Stomach smooth muscle (tissue), 2 donors: Measurements from ENCODE around the gene DNAAF5.

Experiments used
- H3K27ac ChIP-seq: one replicate; pipeline ENCODE4 v1.7.0; 2013; ENCODE audit warnings: mild to moderate bottlenecking, low read length, inconsistent platforms
- H3K27me3 ChIP-seq, 2 donors: one replicate each; pipeline ENCODE4 v1.7.0; 2013; ENCODE audit warnings: low read length in 2 of 2; ENCODE audit not compliant: insufficient read depth in 2 of 2, control insufficient read depth in 1 of 2
- H3K36me3 ChIP-seq, 2 donors: one replicate each; pipeline ENCODE4 v1.7.0; 2013; ENCODE audit warnings: low read length in 2 of 2; ENCODE audit not compliant: control insufficient read depth in 2 of 2, insufficient read depth in 2 of 2
- H3K4me1 ChIP-seq: one replicate; pipeline ENCODE4 v1.7.0; 2013; ENCODE audit warnings: low read length; ENCODE audit not compliant: control insufficient read depth, insufficient read depth
- H3K4me3 ChIP-seq, 2 donors: one replicate each; pipeline ENCODE4 v1.7.0; 2013; ENCODE audit warnings: low read length in 2 of 2
- H3K9ac ChIP-seq, 2 donors: one replicate each; pipeline ENCODE4 v1.7.0; 2013; ENCODE audit warnings: low read length in 2 of 2, mild to moderate bottlenecking in 1 of 2
- H3K9me3 ChIP-seq, 2 donors: one replicate each; pipeline ENCODE4 v1.7.0; 2013; ENCODE audit warnings: low read length in 2 of 2; ENCODE audit not compliant: control insufficient read depth in 2 of 2
- donor health status: healthy.
- donor health status: Pancreatic carcinoma.

The DNAAF5 gene

DNA sequence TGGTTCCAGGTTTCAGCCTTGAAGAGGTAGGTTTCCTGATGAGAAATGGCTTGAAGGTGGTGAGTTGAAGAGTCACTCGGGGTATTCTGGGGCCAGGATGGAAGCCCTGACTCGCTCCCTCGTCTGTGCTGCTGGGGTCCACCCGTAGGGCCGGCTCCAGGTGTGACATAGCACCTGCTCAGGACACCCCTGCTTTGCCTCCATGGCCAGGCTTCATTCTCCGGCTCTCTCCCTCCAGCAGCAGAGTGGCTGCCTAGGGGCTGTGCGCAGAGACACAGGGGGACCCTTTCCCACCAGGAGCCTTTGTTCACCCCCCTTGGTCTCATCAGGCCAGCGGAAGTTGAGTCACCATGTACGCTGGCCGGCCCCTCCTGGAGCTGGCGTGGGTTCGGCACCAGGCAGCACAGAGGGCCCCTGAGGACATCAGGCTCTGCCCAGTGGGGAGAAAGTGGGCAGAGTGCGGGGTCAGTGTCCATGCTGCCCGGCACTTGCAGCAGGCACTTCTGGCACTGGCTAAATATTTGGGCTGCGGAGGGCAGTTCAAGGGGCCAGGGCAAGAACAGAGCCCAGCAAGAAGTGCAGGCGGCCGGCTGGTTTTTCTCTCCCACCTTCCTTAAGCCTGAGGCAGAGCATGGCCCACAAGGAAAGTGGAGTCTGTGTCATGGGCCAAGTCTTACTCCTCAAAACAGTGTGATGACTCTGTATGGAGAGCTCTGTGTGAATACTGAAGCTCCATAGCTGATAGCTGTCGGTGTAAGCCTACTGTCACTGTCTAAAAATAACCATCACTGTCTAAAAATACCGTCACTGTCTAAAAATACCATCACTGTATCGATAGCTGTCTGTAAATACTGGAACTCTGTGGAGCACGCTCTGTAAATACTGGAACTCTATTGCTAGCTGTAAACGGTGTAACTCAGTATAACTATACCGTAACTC is 4.3 kb downstream of the DNAAF5 start:
- H3K9ac ChIP-seq: no peak overlapping the region

DNA sequence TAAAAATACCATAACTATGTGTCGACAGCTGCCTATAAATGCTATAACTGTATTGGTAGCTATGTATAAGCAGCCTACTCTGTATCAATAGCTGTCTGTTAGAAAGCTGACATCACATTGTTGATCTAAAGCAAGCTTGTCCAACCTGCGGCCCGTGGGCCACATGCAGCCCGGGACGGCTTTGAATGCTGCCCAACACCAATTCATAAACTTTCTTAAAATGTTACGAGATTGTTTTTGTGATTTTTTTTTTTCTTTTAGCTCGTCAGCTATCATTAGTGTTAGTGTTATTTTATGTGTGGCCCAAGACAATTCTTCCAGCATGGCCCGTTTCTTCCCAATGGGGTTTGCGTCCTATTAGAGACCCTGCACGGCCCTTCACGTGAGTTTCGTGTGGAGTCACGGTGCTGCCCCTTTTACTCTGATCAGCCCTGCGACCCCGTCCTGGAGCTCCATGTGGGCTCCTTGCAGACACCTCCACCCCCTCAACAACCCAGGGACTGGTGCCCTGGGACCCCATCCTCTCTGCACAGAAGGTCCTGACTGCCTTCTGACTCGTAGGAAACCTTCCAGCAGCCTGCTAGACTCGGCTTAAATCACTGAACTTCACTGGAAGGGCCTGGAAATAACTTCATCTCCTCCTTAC is 5.1 kb downstream of the DNAAF5 start:
- Histone ChIP-seq H3K9me3 (peaks cover 0 to 9% of the 10 kb centered on the region in 2 donors), H3K4me3 (no peak overlapping the region), H3K9ac (no peak overlapping the region), H3K27me3 (no peaks in the 10 kb centered on the region), H3K4me1 (peaks cover 11% of the 10 kb centered on the region), H3K36me3 (peaks cover 9 to 18% of the 10 kb centered on the region in 2 donors), H3K27ac (no peak overlapping the region)

More for the DNA sequence above, 4.3 kb downstream of the DNAAF5 start:
- Histone ChIP-seq H3K4me1 (peaks cover 17% of the 10 kb centered on the region), H3K4me3 (no peak overlapping the region), H3K36me3 (peaks cover 9 to 18% of the 10 kb centered on the region in 2 donors), H3K27ac (no peak overlapping the region), H3K9me3 (peaks cover 0 to 9% of the 10 kb centered on the region in 2 donors), H3K27me3 (no peaks in the 10 kb centered on the region)

- no peak overlapping the region for H3K9ac ChIP-seq
- no peak overlapping the region for H3K27ac ChIP-seq
- H3K9me3 ChIP-seq: peaks cover 0 to 9% of the 10 kb centered on the region in 2 donors
- no peaks in the 10 kb centered on the region for H3K27me3 ChIP-seq
- H3K4me3 ChIP-seq: no peak overlapping the region
- peaks cover 9 to 18% of the 10 kb centered on the region in 2 donors for H3K36me3 ChIP-seq
- H3K4me1 ChIP-seq: peaks cover 11% of the 10 kb centered on the region
Observed at GRCh38 chr7:732094-732541, 5.6 kb downstream of the DNAAF5 start.

DNA sequence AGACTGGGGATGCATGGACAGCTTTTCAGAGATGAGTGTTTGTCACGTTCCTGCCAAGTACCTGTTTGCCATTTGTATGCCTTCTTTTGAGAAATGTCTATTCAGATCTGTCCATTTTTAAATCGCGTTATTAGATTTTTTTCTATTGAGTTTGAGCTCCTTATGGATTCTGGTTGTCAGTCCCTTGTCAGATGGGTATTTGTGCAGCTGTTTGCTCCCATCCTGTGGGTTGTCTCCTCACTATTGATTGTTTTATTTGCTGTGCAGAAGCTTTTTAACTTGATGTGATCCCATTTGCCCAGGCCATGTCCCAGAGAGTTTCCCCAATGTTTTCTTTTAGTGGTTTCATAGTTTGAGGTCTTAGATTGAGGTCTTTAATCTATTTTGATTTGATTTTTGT is 6.1 kb downstream of the DNAAF5 start:
- no peak overlapping the region for H3K27ac ChIP-seq
- peaks cover 0 to 9% of the 10 kb centered on the region in 2 donors for H3K9me3 ChIP-seq
- H3K27me3 ChIP-seq: no peaks in the 10 kb centered on the region
- peaks cover 11% of the 10 kb centered on the region for H3K4me1 ChIP-seq
- no peak overlapping the region for H3K4me3 ChIP-seq
- H3K36me3 ChIP-seq: peaks cover 9 to 18% of the 10 kb centered on the region in 2 donors
- no peak overlapping the region for H3K9ac ChIP-seq

DNA sequence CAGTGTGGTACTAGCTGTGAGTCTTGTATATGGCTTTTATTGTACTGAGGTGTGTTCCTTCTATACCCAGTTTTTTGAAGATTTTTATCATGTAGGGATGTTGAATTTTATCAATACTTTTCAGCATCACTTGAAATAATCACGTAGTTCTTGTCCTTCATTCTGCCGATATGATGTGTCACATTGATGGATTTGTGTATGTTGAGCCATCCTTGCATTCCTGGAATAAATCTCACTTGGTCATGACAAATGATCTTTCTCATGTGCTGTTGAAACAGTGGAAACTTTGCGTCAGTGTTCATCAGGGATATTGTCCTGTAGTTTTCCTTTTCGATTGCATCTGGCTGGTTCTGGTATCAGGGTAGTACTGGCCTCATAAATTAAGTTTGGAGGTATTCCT is 7.7 kb downstream of the DNAAF5 start:
- no peak overlapping the region for H3K4me3 ChIP-seq
- H3K36me3 ChIP-seq: peaks cover 9 to 18% of the 10 kb centered on the region in 2 donors
- H3K27me3 ChIP-seq: no peaks in the 10 kb centered on the region
- peaks cover 0 to 9% of the 10 kb centered on the region in 2 donors for H3K9me3 ChIP-seq
- no peak overlapping the region for H3K27ac ChIP-seq
- H3K9ac ChIP-seq: no peak overlapping the region
- H3K4me1 ChIP-seq: no peaks in the 10 kb centered on the region

DNA sequence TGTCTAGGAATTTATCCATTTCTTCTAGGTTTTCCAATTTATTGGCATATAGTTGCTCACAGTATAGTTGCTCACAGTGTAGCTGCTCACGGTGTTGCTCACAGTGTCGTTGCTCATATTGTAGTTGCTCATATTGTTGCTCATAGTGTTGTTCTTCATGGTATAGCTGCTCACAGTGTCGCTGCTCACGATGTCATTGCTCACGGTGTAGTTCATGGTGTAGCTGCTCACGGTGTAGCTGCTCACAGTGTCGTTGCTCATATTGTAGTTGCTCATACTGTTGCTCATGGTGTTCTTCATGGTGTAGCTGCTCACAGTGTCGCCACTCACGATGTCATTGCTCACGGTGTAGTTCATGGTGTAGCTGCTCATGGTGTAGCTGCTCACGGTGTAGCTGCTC is 8.3 kb downstream of the DNAAF5 start:
- no peak overlapping the region for H3K4me3 ChIP-seq
- H3K9ac ChIP-seq: no peak overlapping the region
- no peaks in the 10 kb centered on the region for H3K27me3 ChIP-seq
- peaks cover 6 to 13% of the 10 kb centered on the region in 2 donors for H3K36me3 ChIP-seq
- H3K9me3 ChIP-seq: peaks cover 0 to 9% of the 10 kb centered on the region in 2 donors
- H3K27ac ChIP-seq: no peak overlapping the region
- no peaks in the 10 kb centered on the region for H3K4me1 ChIP-seq

DNA sequence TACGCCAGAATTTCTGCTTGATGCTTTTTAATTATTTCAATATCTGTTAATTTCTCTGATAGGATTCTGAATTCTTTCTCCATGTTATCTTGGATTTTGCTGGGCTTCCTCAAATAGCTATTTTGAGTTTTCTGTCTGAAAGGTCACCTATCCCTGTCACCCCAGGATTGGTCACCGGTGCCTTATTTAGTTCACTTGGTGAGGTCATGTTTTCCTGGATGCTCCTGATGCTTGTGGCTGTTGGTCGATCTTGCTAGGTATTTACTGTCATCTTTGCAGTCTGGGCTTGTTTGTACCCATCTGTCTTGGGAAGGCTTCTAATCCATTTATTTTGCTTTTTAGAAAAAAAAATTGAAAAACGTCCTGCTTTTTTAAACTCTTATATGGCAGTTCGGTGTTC is 11.7 kb downstream of the DNAAF5 start:
- H3K36me3 ChIP-seq: peaks cover 4 to 22% of the 10 kb centered on the region in 2 donors
- no peak overlapping the region for H3K27ac ChIP-seq
- peaks cover 0 to 9% of the 10 kb centered on the region in 2 donors for H3K9me3 ChIP-seq
- H3K4me3 ChIP-seq: no peak overlapping the region
- H3K4me1 ChIP-seq: no peaks in the 10 kb centered on the region
- H3K27me3 ChIP-seq: no peaks in the 10 kb centered on the region
- no peak overlapping the region for H3K9ac ChIP-seq

DNA sequence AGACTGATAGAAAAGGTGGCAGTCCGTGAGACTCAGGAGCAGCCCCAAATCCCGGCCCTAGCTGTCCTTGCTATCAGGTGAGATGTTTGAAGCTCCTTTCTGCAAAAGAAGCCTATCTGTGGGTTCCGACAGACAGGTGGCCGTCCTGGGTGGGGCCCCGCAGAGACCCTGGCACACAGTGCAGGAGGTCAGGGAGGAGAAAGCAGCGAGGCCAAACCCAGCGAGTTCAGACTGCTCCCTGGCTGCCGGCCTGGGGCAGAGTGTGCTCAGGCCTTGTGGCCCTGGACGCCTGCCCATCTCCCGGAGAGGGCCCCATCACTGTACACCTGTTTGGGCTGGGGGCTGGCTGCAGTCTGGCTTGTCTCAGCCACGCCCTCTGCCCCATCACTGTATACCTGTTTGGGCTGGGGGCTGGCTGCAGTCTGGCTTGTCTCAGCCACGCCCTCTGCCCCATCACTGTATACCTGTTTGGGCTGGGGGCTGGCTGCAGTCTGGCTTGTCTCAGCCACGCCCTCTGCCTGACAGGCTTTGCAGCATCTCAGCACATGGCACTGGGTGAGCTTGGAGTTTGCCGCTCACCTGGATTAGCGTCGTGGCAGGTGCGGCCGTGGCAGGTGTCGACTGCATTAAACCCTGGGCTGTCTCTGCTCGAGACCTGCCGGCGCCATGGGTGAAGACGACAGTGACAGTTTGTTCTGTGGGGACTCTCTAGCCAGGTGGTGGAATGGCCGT is 12.4 kb downstream of the DNAAF5 start:
- peaks cover 4 to 22% of the 10 kb centered on the region in 2 donors for H3K36me3 ChIP-seq

DNA sequence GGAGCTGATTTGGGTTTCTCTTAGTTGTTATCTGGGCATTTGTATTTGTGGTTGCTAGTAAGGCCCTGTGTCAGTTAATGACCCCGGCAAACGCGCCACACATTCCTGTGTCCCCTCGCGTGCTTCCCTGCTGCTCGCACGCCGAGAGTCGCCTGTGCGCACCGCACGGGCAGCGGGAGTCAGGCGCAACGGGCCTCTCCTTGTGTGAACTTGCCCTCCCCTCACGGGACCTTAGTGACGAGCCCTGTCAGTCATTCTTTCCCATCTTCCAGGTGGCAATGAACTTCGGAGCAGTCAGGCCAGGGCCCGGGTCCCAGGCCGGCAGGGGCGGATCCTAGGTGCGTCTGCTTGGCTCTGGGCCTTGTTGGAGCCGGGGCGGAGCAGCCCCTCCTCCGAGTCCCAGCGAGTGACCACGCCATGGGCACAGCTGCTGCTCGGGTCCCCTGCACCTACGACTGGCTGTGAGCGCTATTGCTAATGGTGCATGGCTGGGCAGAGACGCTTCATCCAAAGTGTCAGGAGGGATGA is 13.0 kb downstream of the DNAAF5 start:
- Histone ChIP-seq H3K27me3 (no peaks in the 10 kb centered on the region), H3K4me1 (no peaks in the 10 kb centered on the region), H3K36me3 (peaks cover 4 to 20% of the 10 kb centered on the region in 2 donors), H3K9ac (no peak overlapping the region), H3K27ac (no peak overlapping the region), H3K4me3 (no peak overlapping the region), H3K9me3 (peaks cover 0 to 2% of the 10 kb centered on the region in 2 donors)

More for the DNA sequence above, 12.4 kb downstream of the DNAAF5 start:
- Histone ChIP-seq H3K27ac (no peak overlapping the region), H3K4me1 (no peaks in the 10 kb centered on the region), H3K27me3 (no peaks in the 10 kb centered on the region), H3K9ac (no peak overlapping the region), H3K4me3 (no peak overlapping the region), H3K9me3 (peaks cover 0 to 9% of the 10 kb centered on the region in 2 donors)
